Measurements from ENCODE around the gene RNF114. TPM values are rescaled to one million over a fixed set of nuclear protein-coding genes. Genes with fewer than 3 reads are reported as not detected.

RNF114 gene
- total and polyA plus RNA-seq, 2 experiments from 2014 or later, result 65.8 to 93.7 TPM

GRCh38 chr20:49982072-49982345 lies 45.8 kb downstream of the RNF114 start:
- Histone ChIP-seq H3K36me3 (replicated peaks; ENCODE audit: insufficient read depth, low read depth) (no peaks in the 10 kb centered on the region), H2AFZ (peak overlapping the region; percentile 3), H3K4me3 (no peak overlapping the region), H3K27me3 (no peaks in the 10 kb centered on the region), H3K9me2 (replicated peaks; ENCODE audit: insufficient read depth) (no peaks in the 10 kb centered on the region), H3K4me1 (ENCODE audit: insufficient read depth) (peaks cover 29% of the 10 kb centered on the region), H3K79me2 (peaks cover 40% of the 10 kb centered on the region), H4K20me1 (ENCODE audit: insufficient read depth, poor library complexity, severe bottlenecking) (peaks cover 7% of the 10 kb centered on the region), H3K27ac (no peak overlapping the region), H3K4me2 (peak overlapping the region; percentile 94), H3K9me3 (ENCODE audit: low read depth) (no peaks in the 10 kb centered on the region)
- TF ChIP-seq CTCF (IDR thresholded peaks at IDR 0.05; ENCODE audit: poor library complexity), result no peak
- TF ChIP-seq EZH2 (IDR thresholded peaks at IDR 0.05; ENCODE audit: borderline replicate concordance), result no peak
- TF ChIP-seq EZH2phosphoT487 (IDR thresholded peaks at IDR 0.05; ENCODE audit: low read depth, severe bottlenecking, unreplicated experiment), result no peak
- WGBS (ENCODE audit: low lambda C conversion rate, missing lambda C conversion rate), result 23% methylated on average over 11 of the region's 12 CpGs
- DNase-seq (ENCODE audit: low spot score), result no peak

GRCh38 chr20:49982346-49983122 lies 46.3 kb downstream of the RNF114 start, which contains the start of gene SNAI1:
TSS of gene SNAI1 (plus strand) at chr20:49982980. CDS start at chr20:49983060, 80 bp downstream.
- Histone ChIP-seq H3K36me3 (replicated peaks; ENCODE audit: insufficient read depth, low read depth) (no peaks in the 10 kb centered on the region), H3K79me2 (peaks cover 46% of the 10 kb centered on the region), H4K20me1 (ENCODE audit: insufficient read depth, poor library complexity, severe bottlenecking) (peaks cover 7% of the 10 kb centered on the region), H3K27ac (peak within 1 kb of the TSS; percentile 61), H3K4me1 (ENCODE audit: insufficient read depth) (peaks cover 32% of the 10 kb centered on the region), H3K9me3 (ENCODE audit: low read depth) (no peaks in the 10 kb centered on the region), H3K27me3 (no peaks in the 10 kb centered on the region), H3K4me3 (peak within 1 kb of the TSS; percentile 84), H2AFZ (peak within 1 kb of the TSS; percentile 21), H3K9me2 (replicated peaks; ENCODE audit: insufficient read depth) (no peaks in the 10 kb centered on the region), H3K4me2 (peak within 1 kb of the TSS; percentile 94)
- TF ChIP-seq CTCF (IDR thresholded peaks at IDR 0.05; ENCODE audit: poor library complexity), result peak; percentile 63
- TF ChIP-seq EZH2phosphoT487 (IDR thresholded peaks at IDR 0.05; ENCODE audit: low read depth, severe bottlenecking, unreplicated experiment), result no peak
- DNase-seq (ENCODE audit: low spot score), result peak; percentile 94
- 3% methylated on average over 65 of the region's 90 CpGs for whole genome bisulfite sequencing (ENCODE audit: low lambda C conversion rate, missing lambda C conversion rate)

DNA sequence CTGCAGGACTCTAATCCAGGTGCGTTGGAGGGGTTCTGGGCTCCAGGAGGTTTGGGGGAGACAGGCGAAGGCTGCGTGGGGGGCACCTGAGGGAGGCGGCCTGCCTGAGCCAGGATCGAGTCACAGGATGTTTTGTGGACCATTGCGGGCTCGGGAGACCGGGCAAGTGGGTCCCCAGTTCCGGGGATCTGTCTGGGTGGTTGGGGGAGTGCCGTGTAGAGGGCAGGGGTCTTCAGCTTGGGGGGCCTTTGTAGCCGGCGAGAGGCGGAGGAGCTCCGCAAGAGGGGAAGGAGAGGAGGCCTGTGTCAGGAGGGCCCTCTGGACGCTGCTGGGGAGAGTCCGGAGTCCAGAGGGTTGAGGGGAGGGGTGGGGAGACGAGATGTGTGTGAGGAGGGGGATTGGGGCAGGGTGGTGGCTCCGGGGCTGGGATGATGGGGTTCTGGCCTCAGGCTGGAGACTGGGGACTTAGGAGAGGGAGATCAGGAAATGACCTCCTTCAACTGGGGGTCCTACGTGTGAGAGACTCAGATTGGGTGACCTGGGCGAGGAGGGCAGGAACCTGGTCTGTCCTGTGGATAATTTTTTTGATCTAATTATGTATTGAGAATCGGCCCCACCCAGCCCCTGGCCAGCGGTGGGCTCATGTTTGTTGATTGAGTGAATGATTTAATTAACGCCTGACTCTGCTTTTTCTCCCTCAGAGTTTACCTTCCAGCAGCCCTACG lies 47.1 kb downstream of the RNF114 start:
- no peak for DNase-seq (ENCODE audit: low spot score)
- peaks cover 38% of the 10 kb centered on the region for H3K4me1 ChIP-seq (ENCODE audit: insufficient read depth)
- peak overlapping the region; percentile 94 for H3K4me2 ChIP-seq
- peak overlapping the region; percentile 61 for H3K27ac ChIP-seq
- no peaks in the 10 kb centered on the region for H3K27me3 ChIP-seq
- peak overlapping the region; percentile 84 for H3K4me3 ChIP-seq
- H4K20me1 ChIP-seq (ENCODE audit: insufficient read depth, poor library complexity, severe bottlenecking), result peaks cover 7% of the 10 kb centered on the region
- H3K9me3 ChIP-seq (ENCODE audit: low read depth), result no peaks in the 10 kb centered on the region
- TF ChIP-seq EZH2phosphoT487 (IDR thresholded peaks at IDR 0.05; ENCODE audit: low read depth, severe bottlenecking, unreplicated experiment), result no peak
- H3K9me2 ChIP-seq (replicated peaks; ENCODE audit: insufficient read depth), result no peaks in the 10 kb centered on the region
- peaks cover 46% of the 10 kb centered on the region for H3K79me2 ChIP-seq
- no peaks in the 10 kb centered on the region for H3K36me3 ChIP-seq (replicated peaks; ENCODE audit: insufficient read depth, low read depth)
- peak overlapping the region; percentile 21 for H2AFZ ChIP-seq
- 19% methylated on average over 20 of the region's 24 CpGs for WGBS (ENCODE audit: low lambda C conversion rate, missing lambda C conversion rate)

GRCh38 chr20:49983848-49984408 lies 47.7 kb downstream of the RNF114 start:
- Histone ChIP-seq H3K36me3 (replicated peaks; ENCODE audit: insufficient read depth, low read depth) (no peaks in the 10 kb centered on the region), H3K79me2 (peaks cover 46% of the 10 kb centered on the region), H3K9me3 (ENCODE audit: low read depth) (no peaks in the 10 kb centered on the region), H3K27ac (peak overlapping the region; percentile 61), H3K4me1 (ENCODE audit: insufficient read depth) (peaks cover 44% of the 10 kb centered on the region), H3K4me2 (peak overlapping the region; percentile 94), H3K9me2 (replicated peaks; ENCODE audit: insufficient read depth) (no peaks in the 10 kb centered on the region), H3K4me3 (peak overlapping the region; percentile 84), H4K20me1 (ENCODE audit: insufficient read depth, poor library complexity, severe bottlenecking) (peaks cover 7% of the 10 kb centered on the region), H2AFZ (no peak overlapping the region), H3K27me3 (no peaks in the 10 kb centered on the region)
- WGBS (ENCODE audit: low lambda C conversion rate, missing lambda C conversion rate), result 61% methylated on average over 18 of the region's 18 CpGs
- no peak for DNase-seq (ENCODE audit: low spot score)
- TF ChIP-seq EZH2phosphoT487 (IDR thresholded peaks at IDR 0.05; ENCODE audit: low read depth, severe bottlenecking, unreplicated experiment) (no peak), CTCF (IDR thresholded peaks at IDR 0.05; ENCODE audit: poor library complexity) (no peak), EZH2 (IDR thresholded peaks at IDR 0.05; ENCODE audit: borderline replicate concordance) (no peak)
